Thoracic aorta (tissue), 2 donors: ENCODE results near the gene GLT1D1. TPM values are rescaled to one million over a fixed set of nuclear protein-coding genes. Genes with fewer than 3 reads are reported as not detected.
"Not testable (repeated sequence)": the region's sequence is repeated elsewhere in the genome, so short reads cannot be mapped to it uniquely, and the experiment has no call there.

Experiments used
- ATAC-seq: fragments of 150-250 bp; one replicate; pipeline ENCODE4 v1.8.0; 2017; ENCODE audit warnings: low read depth; ENCODE audit not compliant: insufficient number of reproducible peaks, low FRiP score
- DNase-seq: peaks from one replicate; pipeline ENCODE4 v3.0.0-alpha.2; 2020; ENCODE audit warnings: low spot score
- H3K27ac ChIP-seq, 2 donors: fragments of 200-600 bp; sonication (generic); 1 replicate in 1 of 2; 2 replicates in 1 of 2; pipeline ENCODE4 v1.5.1; 2016; ENCODE audit warnings: mild to moderate bottlenecking in 2 of 2, moderate library complexity in 2 of 2
- H3K27me3 ChIP-seq: fragments of 200-600 bp; sonication (generic); replicated peaks from 2 replicates; pipeline ENCODE4 v1.6.0; 2016; ENCODE audit warnings: mild to moderate bottlenecking; ENCODE audit not compliant: insufficient read depth
- H3K36me3 ChIP-seq: fragments of 200-600 bp; sonication (generic); one replicate; pipeline ENCODE4 v1.5.1; 2016
- H3K4me1 ChIP-seq, 2 donors: fragments of 200-600 bp; sonication (generic); 1 replicate in 1 of 2; 2 replicates in 1 of 2; pipeline versions ENCODE4 v1.5.1 to v1.6.0; 2016; ENCODE audit warnings: low read depth in 2 of 2, mild to moderate bottlenecking in 1 of 2; ENCODE audit not compliant: control insufficient read depth in 1 of 2
- H3K4me3 ChIP-seq: fragments of 200-600 bp; sonication (generic); 2 replicates; pipeline ENCODE4 v1.5.1; 2016; ENCODE audit warnings: mild to moderate bottlenecking
- H3K9me3 ChIP-seq: fragments of 200-600 bp; sonication (generic); 2 replicates; pipeline ENCODE4 v1.5.1; 2016
- CTCF ChIP-seq: fragments of 200-600 bp; sonication (generic); IDR thresholded peaks from one replicate; pipeline ENCODE4 v1.5.1; 2019; ENCODE audit warnings: antibody characterized with exemption
- total RNA-seq, 2 donors: library from RNA; depleted of rRNA; stranded (reverse); fragments of >200 nt; gene quantifications; one replicate each; pipeline versions ENCODE4 v1.1.0 to v1.2.3, GENCODE V29; 2016

GLT1D1 gene
- total RNA-seq, 2 donors from 2014 or later: 0.68 to 0.85 TPM

DNA sequence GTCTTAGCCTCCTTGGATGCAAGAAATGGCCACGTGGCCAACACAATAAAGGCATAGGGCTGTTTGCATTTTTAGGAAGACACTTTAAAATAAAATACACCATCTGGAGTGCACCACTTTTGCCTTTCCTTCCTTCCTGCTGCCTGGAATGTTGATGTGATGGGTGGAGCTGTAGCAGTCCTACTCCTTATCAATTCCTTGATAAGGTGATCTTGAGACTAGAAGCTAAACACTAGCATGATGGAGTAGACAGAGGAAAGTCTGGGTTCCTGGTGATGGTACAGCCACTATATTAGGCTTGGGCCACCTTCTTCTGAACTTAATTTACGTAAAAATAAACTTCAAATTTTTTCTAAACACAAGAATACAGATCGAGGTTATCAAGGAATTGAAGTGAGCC, 2.9 kb upstream of the GLT1D1 start:
- H3K27ac ChIP-seq: no peak overlapping the region
- ATAC-seq: no peak
- H3K4me1 ChIP-seq: no peaks in the 10 kb centered on the region
- no peak for DNase-seq
- no peaks in the 10 kb centered on the region for H3K36me3 ChIP-seq
- no peaks in the 10 kb centered on the region for H3K27me3 ChIP-seq
- no peak for TF ChIP-seq CTCF
- H3K9me3 ChIP-seq: no peaks in the 10 kb centered on the region
- no peak overlapping the region for H3K4me3 ChIP-seq

DNA sequence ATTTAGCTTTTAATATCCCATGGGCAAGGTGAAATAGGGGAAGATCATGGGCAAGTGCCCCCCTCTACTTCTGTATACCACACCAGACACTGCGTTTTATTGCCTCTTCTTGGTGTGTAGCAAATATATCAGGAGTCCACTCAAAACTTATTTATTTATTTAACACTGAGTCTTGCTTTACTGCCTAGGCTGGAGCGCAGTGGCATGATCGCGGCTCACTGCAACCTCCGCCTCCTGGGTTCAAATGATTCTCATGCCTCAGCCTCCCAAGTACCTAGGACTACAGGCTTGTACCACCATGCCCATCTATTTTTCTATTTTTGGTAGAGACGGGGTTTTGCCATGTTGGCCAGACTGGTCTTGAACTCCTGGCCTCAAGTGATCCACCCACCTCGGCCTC, 1.8 kb upstream of the GLT1D1 start:
- ATAC-seq, H3K27me3 ChIP-seq, H3K4me1 ChIP-seq, H3K36me3 ChIP-seq, DNase-seq, H3K9me3 ChIP-seq, H3K4me3 ChIP-seq, H3K27ac ChIP-seq: not testable (repeated sequence)

DNA sequence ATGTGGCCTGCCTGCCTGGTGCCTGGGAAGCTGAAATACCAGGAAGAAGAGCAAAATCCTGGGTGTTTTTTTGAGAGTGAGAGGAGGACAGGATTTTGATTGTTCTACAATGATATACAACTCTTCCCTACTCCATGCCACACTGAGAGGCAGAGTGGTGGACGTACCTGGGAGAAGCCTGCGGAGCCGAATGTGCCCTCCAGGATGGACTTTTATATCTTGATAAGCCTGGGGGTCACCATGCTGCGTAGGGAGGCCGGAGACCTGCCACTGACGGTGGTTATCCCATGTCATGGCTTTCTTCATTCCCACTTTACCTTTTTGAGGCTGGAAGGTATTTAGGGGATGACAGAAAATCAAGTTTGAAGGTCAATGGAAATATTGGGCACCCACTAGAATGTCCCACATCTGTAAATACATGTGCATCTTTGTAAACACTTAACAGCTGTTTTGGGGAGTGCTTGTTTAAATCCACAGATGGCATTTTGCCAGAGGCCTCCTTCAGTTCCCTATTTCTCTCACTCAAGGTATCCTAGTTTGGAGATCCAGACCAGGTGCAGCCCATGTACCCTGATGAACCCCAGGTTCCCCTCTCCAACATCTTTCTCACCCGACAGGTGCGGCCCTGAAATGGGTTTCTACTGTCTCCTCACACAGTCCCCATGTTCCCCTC, 1.1 kb upstream of the GLT1D1 start:
- DNase-seq (no peak), ATAC-seq (no peak)
- Histone ChIP-seq H3K27me3 (no peaks in the 10 kb centered on the region), H3K4me1 (no peaks in the 10 kb centered on the region), H3K9me3 (no peaks in the 10 kb centered on the region), H3K36me3 (no peaks in the 10 kb centered on the region), H3K27ac (no peak overlapping the region), H3K4me3 (no peak overlapping the region)
- TF ChIP-seq CTCF: no peak

GRCh38 chr12:128853600-128854197, 421 bp downstream of the GLT1D1 start:
- peak overlapping the region; percentile 60 for H3K4me3 ChIP-seq

DNA sequence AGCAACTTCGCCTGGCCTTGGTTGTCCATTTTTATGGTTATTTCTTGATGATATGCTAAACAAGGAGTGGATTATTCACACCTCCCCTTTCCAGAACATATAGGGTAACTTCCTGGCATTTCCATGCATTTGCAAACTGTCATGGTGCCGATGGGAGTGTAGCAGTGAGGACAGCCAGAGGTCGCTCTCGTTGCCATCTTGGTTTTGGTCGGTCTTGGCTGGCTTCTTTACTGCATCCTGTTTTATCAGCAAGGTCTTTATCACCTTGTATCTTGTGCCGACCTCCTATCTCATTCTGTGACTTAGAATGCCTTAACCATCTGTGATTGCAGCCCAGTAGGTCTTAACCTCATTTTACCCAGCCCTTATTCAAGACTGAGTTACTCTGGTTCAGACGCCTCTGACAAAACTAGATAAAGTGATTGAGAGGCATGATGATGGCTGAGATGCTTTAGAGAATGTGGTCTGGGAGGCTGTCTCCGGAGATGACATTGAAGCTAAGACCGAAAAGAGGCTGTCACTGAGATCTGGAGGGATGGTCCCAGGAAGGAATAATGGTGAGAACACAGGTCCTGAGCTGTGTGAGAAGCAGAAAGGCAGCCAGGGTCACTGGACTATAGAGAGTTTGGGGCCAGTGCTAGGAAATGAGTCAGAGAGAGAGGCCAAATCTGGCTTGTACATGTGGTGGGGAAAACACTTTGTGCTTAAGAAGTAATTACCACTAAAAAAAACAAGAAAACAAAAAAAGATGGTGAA, 2.9 kb downstream of the GLT1D1 start:
- H3K27me3 ChIP-seq: no peaks in the 10 kb centered on the region
- no peaks in the 10 kb centered on the region for H3K36me3 ChIP-seq
- no peak overlapping the region for H3K4me3 ChIP-seq
- no peaks in the 10 kb centered on the region for H3K4me1 ChIP-seq
- DNase-seq: no peak
- ATAC-seq: no peak
- H3K9me3 ChIP-seq: no peaks in the 10 kb centered on the region
- no peak overlapping the region for H3K27ac ChIP-seq
- TF ChIP-seq CTCF: no peak

More at GRCh38 chr12:128853600-128854197, 421 bp downstream of the GLT1D1 start:
- no peaks in the 10 kb centered on the region for H3K27me3 ChIP-seq
- H3K36me3 ChIP-seq: no peaks in the 10 kb centered on the region
- no peak for TF ChIP-seq CTCF
- H3K4me1 ChIP-seq: no peaks in the 10 kb centered on the region
- no peaks in the 10 kb centered on the region for H3K9me3 ChIP-seq
- H3K27ac ChIP-seq: no peak overlapping the region
- DNase-seq (no peak), ATAC-seq (no peak)
